ENCODE data around the gene ANKRD16.
"Not testable (repeated sequence)": the region's sequence is repeated elsewhere in the genome, so short reads cannot be mapped to it uniquely, and the experiment has no call there.

ANKRD16 gene

DNA sequence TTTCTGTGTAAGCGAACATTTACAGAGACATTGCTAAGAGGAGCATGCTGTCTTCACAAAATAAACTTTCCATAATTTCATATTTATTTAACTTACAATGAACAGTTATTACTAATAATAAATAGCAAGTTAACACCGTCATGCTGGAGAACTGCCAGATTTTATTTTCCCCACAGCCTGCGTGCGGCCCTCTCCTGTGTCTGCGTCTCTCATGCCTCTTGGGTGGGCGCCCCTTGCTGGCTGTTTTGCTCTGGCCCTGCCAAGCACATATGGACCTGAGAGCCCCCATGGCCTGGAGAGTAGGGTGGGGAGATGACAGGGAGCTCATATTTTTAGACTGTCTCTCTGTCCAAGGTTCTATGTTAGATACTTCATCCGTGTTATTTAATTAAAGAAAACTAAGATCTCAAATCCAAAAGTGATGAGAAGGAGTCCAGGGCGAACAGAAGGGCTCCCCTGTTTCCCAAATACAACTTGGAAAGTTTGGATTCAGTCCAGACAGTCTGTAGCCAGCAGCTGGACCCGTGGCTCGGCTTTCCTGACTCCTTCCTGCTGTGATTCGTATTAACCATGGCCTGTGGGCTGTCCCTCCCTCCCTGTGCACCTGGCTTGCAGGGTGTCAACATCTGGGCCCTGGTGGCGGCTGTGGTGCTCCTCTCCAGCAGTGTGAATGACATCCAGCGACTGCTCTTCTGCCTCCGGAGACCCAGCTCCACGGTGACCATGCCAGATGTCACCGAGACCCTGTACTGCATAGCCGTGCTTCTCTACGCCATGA, 20.8 kb upstream of the ANKRD16 start:
- TF ChIP-seq, protein P1, sequence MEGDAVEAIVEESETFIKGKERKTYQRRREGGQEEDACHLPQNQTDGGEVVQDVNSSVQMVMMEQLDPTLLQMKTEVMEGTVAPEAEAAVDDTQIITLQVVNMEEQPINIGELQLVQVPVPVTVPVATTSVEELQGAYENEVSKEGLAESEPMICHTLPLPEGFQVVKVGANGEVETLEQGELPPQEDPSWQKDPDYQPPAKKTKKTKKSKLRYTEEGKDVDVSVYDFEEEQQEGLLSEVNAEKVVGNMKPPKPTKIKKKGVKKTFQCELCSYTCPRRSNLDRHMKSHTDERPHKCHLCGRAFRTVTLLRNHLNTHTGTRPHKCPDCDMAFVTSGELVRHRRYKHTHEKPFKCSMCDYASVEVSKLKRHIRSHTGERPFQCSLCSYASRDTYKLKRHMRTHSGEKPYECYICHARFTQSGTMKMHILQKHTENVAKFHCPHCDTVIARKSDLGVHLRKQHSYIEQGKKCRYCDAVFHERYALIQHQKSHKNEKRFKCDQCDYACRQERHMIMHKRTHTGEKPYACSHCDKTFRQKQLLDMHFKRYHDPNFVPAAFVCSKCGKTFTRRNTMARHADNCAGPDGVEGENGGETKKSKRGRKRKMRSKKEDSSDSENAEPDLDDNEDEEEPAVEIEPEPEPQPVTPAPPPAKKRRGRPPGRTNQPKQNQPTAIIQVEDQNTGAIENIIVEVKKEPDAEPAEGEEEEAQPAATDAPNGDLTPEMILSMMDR (IDR thresholded peaks at IDR 0.05; ENCODE audit: low read depth, low read length, missing control alignments): no peak
- Histone ChIP-seq H3K27ac (no peak overlapping the region), H3K36me3 (replicated peaks) (peaks cover 69% of the 10 kb centered on the region), H3K4me3 (ENCODE audit: low read depth, low read length) (no peak overlapping the region), H3K27me3 (replicated peaks) (no peaks in the 10 kb centered on the region)
- in situ Hi-C loops (cut with HindIII; ENCODE audit: low pct_ligation_motif_present, low sequenced_read_pairs): no loop called here
- no peak for DNase-seq

DNA sequence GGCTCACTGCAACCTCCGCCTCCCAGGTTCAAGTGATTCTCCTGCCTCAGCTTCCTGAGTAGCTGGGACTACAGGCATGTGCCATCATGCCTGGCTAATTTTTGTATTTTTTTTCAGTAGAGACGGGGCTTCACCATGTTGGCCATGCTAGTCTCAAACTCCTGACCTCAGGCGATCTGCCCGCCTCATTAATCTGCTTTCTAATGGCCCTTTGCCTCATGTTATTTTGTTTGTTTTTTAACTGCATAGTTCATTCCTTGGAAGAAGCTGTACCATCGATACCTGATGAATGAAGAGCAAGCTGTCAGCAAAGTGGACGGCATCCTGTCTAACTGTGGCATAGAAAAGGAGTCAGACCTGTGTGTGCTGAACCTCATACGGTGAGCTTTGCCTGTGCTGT, 19.0 kb upstream of the ANKRD16 start:
- in situ Hi-C loops (cut with HindIII; ENCODE audit: low pct_ligation_motif_present, low sequenced_read_pairs); H3K27ac ChIP-seq; H3K4me3 ChIP-seq (ENCODE audit: low read depth, low read length); DNase-seq; H3K27me3 ChIP-seq (replicated peaks): not testable (repeated sequence)
- peaks cover 51% of the 10 kb centered on the region for H3K36me3 ChIP-seq (replicated peaks)

DNA sequence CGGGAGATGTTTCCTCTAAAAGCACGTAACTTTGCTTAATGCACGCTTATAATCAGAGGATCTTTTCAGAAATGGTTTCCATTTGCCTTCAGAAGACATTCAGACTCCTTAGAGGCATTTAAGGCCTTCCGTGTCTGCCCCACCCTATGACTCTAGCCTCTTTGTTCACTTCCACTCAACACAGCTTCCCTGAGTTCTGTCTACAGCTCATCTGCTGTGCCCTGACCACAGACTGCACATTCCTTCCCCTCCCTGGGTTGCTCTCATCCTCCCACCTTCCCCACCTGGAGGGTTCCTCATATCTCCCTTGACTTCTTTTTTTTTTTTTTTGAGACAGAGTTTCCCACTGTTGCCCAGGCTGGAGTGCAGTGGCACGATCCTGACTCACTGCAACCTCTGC, 17.0 kb upstream of the ANKRD16 start:
- no peak overlapping the region for H3K27ac ChIP-seq
- in situ Hi-C loops (cut with HindIII; ENCODE audit: low pct_ligation_motif_present, low sequenced_read_pairs): no loop called here
- TF ChIP-seq, protein P1 (IDR thresholded peaks at IDR 0.05; ENCODE audit: low read depth, low read length, missing control alignments): no peak
- no peaks in the 10 kb centered on the region for H3K27me3 ChIP-seq (replicated peaks)
- H3K36me3 ChIP-seq (replicated peaks): peaks cover 38% of the 10 kb centered on the region
- DNase-seq: no peak
- H3K4me3 ChIP-seq (ENCODE audit: low read depth, low read length): no peak overlapping the region

DNA sequence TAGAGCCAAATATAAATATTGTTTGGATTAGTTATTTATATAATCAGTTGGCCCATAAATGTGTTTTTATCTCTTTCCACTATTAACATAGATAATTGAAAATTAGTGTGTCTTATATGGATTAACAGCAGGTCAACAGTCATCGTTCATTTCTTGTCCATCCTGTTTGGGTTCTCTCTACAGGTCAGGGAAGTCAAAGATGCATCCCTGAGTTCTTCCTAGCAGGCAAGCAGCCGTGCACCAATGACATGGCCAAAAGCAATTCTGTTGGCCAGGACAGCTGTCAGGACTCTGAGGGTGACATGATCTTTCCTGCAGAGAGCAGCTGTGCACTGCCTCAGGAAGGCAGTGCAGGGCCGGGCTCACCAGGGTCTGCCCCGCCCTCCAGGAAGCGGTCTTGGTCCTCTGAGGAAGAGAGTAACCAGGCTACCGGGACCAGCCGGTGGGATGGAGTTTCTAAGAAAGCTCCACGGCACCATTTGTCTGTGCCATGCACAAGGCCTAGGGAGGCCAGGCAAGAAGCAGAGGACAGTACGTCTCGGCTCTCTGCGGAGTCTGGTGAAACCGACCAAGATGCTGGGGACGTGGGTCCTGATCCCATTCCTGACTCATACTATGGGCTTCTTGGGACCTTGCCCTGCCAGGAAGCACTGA, 16.3 kb upstream of the ANKRD16 start:
- Histone ChIP-seq H3K36me3 (replicated peaks) (peaks cover 33% of the 10 kb centered on the region), H3K27ac (no peak overlapping the region), H3K4me3 (ENCODE audit: low read depth, low read length) (no peak overlapping the region), H3K27me3 (replicated peaks) (no peaks in the 10 kb centered on the region)
- in situ Hi-C loops (cut with HindIII; ENCODE audit: low pct_ligation_motif_present, low sequenced_read_pairs): no loop called here
- TF ChIP-seq, protein P1 (IDR thresholded peaks at IDR 0.05; ENCODE audit: low read depth, low read length, missing control alignments): no peak
- DNase-seq: no peak

DNA sequence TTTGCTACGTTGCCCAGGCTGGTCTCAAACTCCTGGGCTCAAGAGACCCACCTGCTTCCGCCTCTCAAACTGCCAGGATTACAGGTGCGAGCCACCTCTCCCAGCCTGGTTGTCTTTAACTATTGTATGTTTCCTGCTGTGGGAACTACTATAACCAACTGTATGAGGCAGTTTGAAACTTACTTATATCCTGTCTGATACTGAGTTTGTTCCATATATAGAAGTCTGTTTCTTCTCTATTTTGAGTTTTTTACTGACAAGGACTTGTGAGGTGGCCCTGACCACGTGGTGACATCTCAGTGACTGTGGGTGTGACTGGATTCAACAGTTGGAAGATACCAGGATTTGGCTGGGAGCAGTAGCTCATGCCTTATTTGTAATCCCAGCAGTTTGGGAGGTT, 14.5 kb upstream of the ANKRD16 start:
- in situ Hi-C loops (cut with HindIII; ENCODE audit: low pct_ligation_motif_present, low sequenced_read_pairs): no loop called here
- peaks cover 17% of the 10 kb centered on the region for H3K36me3 ChIP-seq (replicated peaks)

DNA sequence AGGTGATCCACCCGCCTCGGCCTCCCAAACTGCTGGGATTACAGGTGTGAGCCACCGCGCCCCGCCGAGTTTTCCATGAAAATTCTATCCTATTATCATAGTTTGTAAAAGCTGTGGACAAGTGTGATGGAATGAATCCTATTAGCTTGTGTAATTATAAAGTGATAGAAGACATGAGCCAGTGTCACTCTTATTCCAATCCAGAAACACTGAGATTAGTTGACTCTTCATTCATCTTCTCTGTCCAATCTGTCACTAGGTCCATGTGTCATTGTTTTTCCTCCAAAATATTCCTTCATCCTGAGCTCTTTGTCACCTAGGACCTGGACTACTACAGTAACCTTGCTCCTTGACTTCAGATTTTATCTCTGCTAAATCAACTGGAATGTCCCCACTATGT, 13.9 kb upstream of the ANKRD16 start:
- Histone ChIP-seq H3K27ac (no peak overlapping the region), H3K36me3 (replicated peaks) (peaks cover 10% of the 10 kb centered on the region), H3K4me3 (ENCODE audit: low read depth, low read length) (no peak overlapping the region), H3K27me3 (replicated peaks) (no peaks in the 10 kb centered on the region)
- no peak for DNase-seq
- TF ChIP-seq, protein P1 (IDR thresholded peaks at IDR 0.05; ENCODE audit: low read depth, low read length, missing control alignments): no peak
- in situ Hi-C loops (cut with HindIII; ENCODE audit: low pct_ligation_motif_present, low sequenced_read_pairs): no loop called here

More for the DNA sequence above, 14.5 kb upstream of the ANKRD16 start:
- DNase-seq: no peak
- Histone ChIP-seq H3K27ac (no peak overlapping the region), H3K4me3 (ENCODE audit: low read depth, low read length) (no peak overlapping the region), H3K27me3 (replicated peaks) (no peaks in the 10 kb centered on the region)
- TF ChIP-seq, protein P1 (IDR thresholded peaks at IDR 0.05; ENCODE audit: low read depth, low read length, missing control alignments): no peak

Data from brain microvascular endothelial cell (primary cell).